ENCODE measurements around the gene AK6.
A peak's percentile ranks its signal among the peaks of the same experiment; 100 is the strongest.
"Not testable (repeated sequence)": the region's sequence is repeated elsewhere in the genome, so short reads cannot be mapped to it uniquely, and the experiment has no call there.

AK6 gene

DNA sequence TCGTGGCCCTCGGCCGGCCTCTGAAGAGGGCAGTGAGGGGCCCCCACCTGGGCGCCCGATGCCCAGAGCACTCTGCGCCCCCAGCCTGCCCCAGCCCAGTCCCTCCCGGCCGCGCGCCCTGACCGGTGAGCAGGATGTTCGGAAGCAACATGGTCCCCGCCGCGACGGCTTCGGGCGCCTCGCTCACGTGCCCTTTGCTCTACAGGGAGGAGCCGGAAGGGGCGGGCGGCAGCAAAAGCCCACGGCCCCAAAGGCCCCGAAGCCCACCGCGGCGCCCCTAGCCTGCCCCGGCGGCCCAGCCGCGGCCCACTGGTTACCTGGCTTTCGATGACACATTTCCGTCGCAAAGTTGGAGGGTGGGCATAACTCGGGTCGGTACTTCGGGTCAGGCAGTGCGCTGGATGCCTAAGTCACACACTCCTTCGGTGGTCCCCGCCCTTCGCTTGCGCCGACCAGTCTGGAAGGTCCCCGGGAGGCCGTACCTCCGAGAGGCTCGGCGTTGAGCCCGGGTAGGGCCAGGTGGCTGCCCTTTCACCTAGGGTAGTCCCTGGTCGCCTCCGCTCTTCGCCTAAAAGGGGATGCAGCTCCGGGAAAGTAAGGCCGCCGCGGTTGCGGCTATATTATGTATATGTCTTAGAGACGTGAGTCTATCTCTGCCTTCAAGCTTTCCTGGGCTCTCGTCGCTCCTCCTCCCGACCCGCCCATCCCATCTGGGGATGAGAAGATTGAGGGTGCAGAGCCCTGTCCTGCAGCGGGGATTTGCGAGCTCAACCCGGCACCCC is at the start of gene AK6, which contains the start of the genes RAD17 and TAF9:
Gene AK6 (minus strand): TSS at position 181 of the 782 bp plus-strand sequence. CDS start 30 bp downstream, at position 151.
Gene RAD17 (plus strand): TSS at position 479 of the 782 bp plus-strand sequence. CDS start 2,391 bp downstream, outside the sequence.
Gene TAF9 (minus strand): TSS at position 181 of the 782 bp plus-strand sequence. CDS start 3,783 bp downstream, outside the sequence.
- DNase-seq (ENCODE audit: low read depth): peak; percentile 87

DNA sequence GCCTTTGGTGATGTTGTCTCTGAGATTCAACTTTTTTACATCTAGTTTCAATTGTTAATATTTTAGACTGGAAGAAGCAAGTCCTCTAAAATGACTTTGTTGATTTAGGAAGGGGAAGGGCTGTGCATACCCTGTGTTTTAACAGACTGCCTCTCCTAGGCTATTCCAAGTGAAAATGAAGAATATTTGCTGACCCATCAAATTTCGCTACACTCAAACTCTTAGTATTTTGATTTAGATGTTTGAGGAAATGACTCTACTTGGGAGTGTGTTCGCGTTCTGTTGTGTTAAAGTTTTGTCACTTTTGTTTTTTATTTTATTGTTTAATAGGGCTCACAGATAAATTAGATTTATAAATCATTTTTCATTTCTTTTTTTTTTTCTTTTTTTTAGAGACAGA is 49.2 kb upstream of the AK6 start:
- DNase-seq (ENCODE audit: low read depth): no peak

DNA sequence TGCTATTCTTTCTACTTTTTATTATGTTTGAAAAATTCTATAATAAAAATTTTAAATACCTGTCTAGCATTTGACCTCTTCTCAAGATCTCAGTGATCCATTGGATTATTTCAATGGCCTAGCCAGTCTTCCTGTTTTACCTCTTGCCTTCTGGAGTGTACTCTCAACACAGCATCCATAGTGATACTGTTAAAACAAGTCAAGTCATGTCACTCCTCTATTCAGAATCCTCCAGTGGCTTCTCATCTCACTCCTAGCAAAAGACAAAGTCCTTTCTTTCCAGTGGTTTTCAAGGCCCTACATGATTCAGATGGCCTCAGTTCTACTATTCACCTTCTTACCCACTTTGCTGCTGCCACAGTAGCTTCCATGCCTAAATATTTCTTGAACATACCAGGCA is 47.4 kb upstream of the AK6 start:
- DNase-seq (ENCODE audit: low read depth): no peak

DNA sequence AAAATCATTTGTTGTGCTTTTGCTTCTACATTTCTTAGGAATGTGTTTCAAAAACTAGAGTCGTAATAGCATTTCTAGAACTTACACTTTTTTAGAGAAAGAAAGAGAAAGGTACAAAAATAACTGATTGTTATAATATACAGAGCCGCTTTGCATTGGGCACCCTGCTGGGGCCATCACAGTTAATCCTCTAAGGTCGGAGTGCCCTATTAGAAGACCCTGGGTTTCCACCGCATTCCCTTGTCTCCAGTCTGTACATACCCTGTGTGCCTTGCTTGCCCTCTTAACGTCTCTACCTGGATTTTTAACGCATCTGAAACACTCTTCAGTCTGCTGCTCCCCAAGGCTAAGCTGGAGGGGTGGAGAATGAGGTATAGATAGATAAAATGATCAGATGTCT is 46.9 kb upstream of the AK6 start:
- DNase-seq (ENCODE audit: low read depth): no peak

DNA sequence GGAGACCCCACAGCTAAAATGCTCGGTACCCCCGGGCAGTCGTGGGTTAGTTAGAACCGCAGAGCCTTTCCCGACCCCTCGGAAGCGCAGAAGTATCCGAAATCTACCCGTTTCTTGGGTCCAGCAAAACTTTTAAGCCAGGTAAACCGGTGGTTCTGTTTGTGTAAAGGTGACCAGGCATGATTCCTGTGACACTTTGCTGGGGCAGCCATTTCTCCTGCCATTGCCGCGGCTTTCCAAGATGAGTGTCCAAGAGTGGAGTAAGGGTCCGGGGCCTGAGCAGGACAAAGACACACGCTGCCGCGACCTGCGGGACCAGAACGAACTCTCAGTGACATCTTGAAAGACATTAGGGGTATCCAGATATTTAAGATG is 46.3 kb upstream of the AK6 start:
- DNase-seq (ENCODE audit: low read depth): no peak

DNA sequence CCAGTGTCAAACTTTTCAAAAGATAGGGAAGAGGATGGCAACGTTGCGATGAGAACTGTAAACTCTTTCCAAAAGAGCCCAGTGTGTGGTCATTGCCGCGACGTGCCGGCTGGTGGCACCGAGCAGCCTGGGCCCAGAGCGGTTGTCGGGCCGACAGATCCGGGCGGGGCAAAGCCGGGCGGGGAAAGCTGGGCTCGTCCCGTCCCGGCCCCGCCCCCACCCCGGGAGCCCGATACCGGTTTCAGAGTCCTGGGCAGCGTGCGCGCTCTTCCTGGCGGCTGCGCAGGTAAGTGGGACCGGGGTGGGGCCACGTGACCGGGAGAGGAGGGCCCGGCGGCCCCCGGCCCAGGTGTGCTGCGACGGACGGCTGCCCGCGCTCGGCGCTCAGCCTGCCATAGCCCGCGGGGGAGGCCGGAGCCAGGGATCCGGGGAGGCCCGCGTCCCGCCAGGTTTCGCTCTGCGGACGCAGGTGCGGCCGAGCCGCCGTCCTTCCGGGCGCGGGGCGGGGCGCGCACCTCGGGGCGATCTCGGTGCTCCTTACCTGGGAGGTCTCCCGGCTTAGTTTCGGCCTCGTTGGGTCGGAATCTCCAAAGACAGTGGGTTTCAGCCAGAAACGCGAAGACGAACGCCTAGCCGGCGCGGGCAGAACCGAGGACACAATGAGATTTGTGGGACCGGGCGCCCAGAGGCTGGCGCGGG is 45.7 kb upstream of the AK6 start, which contains the start of gene MARVELD2:
Gene MARVELD2 (plus strand): TSS at position 232 of the 699 bp plus-strand sequence. CDS start 4,270 bp downstream, outside the sequence.
- peak; percentile 32 for DNase-seq (ENCODE audit: low read depth)

DNA sequence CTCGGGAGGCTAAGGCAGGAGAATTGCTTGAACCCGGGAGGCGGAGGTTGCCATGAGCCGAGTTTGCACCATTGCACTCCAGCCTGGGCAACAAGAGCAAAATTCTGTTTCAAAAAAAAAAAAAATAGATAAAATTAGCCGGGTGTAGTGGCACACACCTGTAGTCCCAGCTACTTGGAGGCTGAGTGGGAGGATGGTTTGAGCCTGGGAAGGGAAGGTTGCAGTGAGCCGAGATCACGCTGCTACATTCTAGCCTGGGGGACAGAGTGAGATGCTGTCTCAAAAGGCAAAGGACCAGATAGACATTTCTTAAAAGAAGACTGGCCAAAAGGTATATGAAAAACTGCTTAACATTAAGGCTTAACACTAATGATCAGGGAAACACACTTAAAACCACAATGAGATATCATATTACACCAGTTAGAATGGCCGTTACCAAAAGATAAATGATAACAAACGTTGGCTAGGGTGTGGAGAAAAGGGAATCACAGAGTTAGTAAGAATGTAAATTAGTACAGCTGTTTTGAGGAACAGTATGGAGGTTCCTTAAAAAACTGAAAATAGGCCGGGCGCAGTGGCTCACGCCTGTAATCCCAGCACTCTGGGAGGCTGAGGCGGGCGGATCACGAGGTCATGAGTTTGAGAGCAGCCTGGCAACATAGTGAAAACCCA is 35.5 kb upstream of the AK6 start:
- DNase-seq (ENCODE audit: low read depth): no peak

DNA sequence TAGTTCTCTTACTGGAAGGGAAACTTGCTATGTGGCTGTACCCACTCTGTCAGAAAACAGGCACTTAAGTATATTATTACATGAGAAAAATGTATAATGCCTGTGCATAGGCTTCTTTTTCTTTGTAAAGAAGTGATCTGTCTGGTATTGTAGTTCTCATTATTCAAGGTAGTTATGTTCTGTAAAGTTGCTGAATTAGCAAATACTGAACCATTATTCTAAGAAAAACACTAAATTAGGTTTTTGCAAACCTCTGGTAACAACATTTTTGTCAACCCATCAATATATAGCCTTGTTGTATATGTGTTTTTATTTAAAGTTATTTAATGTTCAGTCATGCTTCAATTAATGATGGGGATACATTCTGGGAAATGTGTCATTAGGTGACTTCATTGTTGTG is 9.1 kb upstream of the AK6 start:
- no peak for DNase-seq (ENCODE audit: low read depth)

DNA sequence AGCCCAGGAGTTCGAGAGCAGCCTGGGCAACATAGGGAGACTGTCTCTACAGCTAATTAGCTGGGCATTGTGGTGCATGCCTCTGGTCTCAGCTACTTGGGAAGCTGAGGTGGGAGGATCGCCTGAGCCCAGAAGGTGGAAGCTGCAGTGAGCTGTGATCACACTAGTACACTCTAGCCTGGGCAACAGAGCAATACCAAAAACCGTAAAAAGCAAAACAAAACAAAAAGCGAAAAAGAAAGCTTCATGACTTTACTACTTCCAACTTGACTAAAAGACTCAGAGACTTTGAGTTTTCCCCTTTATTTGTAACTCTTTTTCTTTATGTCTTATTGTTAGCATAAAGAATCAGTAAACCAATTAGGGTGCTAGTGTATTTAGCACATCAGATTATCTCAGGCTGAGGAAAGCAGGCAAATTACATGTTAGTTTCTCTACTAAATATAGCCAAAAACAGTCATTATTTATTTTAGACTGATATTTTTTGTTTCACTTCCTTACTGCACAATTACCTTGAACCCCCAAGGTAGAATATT is 5.7 kb upstream of the AK6 start:
- DNase-seq (ENCODE audit: low read depth): no peak

DNA sequence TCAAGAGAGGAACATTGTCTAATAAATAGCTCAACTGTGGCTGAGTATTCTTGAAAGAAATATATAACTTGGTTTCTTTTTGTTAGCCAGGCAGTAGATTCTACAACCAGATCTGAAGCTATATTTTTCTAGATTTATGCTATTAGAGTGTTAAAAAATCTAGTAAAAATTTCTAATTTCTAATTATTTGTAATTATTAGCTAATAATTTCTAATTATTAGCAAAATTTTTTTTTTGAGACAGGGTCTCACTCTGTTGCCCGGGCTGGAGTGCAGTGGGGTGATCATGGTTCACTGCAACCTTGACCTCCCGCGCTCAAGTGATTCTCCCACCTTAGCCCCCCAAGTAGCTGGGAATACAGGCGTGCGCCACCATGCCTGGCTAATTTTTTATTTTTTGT is 3.1 kb upstream of the AK6 start:
- no peak for DNase-seq (ENCODE audit: low read depth)

DNA sequence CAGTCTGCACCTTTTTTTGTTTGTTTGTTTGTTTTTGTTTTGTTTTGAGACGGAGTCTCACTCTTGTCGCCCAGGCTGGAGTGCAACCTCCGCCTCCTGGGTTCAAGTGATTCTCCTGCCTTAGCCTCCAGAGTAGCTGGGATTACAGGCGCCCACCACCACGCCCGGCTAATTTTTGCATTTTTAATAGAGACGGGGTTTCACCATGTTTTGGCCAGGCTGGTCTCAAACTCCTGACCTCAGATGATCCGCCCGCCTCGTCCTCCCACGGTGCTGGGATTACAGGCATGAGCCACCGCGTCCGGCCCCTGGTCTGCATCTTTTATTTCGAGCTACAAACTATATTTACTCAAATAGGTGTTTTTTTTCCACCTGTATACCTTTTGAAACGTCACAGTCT is 1.0 kb upstream of the AK6 start:
- DNase-seq (ENCODE audit: low read depth): not testable (repeated sequence)

DNA sequence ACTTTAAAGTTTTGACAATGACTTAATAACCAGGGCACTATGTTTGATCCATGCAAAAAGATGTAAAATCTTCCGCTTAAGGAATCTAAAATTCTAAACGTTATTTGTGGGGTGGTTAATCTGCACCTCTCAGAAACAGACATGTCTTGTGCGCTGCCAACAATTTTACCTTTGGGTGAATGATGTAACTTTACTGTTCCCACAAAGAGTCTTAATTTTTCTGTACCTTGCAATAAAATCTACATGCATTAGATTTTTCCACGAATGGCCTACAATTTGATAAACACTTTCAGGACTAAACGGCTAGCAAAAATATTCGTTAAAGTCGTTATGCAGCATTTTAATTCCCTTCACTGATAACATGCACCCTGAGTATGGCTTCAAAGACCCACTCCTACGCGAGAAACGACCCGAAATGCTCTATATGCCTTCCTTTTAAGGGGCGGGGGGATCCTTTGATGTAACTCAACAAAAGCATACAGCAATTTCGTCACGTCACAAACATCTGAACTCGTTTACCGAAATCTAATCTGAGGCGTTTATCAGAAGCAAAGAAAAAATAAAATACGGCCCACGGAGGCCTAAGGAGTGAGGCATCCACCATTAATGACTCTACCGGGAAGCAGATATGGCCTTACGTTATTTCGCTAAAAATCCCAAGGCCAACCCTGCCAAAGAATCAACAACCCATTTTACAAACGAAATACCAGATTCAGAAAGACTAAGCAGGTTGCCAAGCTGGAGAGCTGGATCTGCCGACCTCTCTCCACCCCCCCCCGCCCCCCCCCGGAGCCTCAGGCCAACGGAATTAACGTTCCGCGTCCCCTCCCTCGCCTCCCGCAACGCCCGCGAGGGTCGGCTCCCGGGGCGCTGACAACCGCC is 621 bp downstream of the AK6 start:
- peak; percentile 13 for DNase-seq (ENCODE audit: low read depth)

DNA sequence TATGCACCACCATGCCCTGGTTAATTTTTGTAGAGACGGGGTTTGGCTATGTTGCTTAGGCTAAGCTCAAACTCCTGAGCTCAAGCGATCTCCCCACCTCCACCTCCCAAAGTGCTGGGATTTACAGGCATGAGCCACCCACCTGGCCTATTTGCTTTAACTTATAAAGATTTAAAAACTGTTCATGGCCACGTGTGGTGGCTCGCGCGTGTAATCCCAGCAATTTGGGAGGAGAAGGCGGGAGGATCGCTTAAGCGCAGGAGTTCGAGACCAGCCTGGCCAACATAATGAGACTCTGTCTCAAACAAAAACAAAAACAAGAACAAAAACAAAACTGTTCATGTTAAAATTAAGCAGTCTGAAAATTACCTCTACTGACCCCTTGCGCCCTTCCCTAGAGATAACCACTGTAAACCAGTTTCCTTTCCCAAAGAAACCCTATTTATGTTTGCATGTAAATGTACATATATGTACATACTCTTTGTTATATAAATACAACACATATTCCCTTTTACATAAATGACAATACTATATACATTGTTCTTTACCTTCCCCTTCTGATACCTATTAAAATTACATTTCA is 1.5 kb downstream of the AK6 start:
- no peak for DNase-seq (ENCODE audit: low read depth)

DNA sequence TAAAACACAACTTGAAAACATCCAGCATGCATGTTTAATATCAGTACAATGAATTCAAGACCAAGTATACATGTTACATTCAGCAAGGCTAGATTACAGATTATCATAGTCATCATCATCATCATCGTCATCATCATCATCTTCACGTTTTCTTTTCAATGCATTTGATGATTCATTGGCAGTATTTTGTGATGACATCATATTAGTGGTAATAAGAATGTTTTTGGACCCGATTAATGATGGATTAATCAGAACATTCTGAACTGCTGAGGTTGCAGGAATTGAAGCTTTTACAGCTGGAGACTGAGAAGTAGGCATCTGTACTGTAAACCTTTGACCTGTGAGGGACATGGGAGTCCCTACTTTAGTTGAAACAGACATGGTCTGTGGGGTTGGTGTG is 4.5 kb downstream of the AK6 start:
- DNase-seq (ENCODE audit: low read depth): no peak

DNA sequence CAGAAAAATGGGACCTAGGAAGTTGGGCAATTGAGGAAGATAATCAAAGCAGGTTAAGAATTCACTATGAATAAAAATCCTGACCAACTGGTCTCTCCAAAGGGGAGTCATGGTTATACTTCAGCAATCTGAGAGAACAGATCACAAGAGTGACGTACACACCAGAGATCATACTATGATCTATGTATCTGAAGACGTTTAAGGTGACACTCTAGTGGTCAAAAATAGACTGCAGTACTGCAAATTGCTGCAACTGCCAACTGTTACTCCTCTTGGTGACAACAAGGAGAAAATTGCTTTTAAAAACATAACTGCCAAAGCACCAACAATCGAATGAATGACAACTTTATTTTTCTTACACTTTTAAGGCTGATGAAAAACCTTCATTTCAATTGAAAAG is 4.9 kb downstream of the AK6 start:
- DNase-seq (ENCODE audit: low read depth): no peak

DNA sequence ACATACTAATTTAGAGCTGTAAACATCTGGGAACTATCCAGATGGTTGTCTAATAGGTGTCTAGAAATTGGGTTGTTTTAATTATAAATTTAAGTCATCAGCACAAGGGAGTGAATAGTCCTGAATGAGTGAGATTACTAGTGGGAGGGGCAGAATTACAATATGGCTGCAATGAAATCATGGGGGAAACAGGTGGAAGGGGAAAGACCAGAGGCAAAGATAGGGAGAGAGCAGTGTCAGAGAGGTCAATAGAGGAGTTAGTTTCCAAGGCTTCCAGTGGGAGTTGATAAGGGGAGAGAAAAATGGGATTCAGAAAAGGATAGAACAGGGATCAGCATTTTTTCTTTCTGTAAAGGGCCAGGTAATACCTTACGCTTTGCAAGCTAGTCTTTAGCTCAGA is 8.9 kb downstream of the AK6 start:
- DNase-seq (ENCODE audit: low read depth): no peak

DNA sequence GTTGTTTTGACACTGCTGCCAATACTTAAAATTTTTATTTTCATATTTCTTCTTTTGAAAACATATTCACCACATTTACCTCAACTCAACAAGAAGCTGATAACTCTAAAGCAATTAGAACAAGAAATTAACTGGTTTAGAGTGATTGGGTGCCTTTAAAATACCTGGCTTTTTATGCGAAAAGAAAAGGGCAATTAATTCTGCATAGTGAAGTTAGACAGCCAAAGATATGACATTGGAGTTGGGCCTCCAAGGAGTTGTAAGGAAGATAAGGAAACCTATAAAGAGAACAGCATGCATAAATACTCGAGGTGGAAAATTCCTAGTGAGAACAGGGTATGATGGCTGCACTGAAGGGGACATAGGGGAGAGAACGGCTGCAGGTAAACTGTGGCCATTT is 9.6 kb downstream of the AK6 start:
- DNase-seq (ENCODE audit: low read depth): no peak

DNA sequence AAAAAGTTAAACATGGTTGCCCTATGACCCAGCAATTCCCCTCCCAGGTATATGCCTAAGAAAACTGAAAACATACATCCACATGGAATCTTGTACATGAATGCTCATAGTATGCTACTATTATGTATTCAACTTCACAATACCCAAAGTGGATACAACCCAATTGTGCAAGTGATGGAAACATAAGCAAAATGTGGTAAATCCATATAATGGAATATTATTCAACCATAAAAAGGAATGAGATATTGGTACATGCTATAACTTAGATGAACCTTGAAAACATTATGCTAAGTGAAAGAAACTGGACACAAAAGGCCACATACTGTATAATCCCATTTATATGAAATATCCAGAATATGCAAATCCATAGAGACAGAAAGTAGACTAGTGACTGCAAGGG is 18.7 kb downstream of the AK6 start:
- no peak for DNase-seq (ENCODE audit: low read depth)

DNA sequence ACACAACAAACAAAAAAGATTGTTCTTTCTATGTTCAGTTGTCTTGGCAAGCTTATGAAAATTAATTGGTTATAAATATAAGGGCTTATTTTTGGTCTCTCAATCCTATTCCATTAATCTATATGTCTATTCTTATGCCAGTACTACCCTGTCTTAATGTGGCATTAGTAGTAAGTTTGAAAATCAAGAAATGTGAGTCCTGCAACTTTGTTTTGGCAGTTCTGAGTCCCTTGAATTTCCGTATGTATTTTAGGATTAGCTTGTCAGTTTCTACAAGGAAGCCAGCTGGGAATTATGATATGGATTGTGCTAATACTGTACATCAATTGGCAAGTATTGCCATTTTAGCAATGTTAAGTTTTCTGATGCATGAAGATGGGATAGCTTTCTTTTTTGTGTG is 26.2 kb downstream of the AK6 start:
- DNase-seq (ENCODE audit: low read depth): no peak

DNA sequence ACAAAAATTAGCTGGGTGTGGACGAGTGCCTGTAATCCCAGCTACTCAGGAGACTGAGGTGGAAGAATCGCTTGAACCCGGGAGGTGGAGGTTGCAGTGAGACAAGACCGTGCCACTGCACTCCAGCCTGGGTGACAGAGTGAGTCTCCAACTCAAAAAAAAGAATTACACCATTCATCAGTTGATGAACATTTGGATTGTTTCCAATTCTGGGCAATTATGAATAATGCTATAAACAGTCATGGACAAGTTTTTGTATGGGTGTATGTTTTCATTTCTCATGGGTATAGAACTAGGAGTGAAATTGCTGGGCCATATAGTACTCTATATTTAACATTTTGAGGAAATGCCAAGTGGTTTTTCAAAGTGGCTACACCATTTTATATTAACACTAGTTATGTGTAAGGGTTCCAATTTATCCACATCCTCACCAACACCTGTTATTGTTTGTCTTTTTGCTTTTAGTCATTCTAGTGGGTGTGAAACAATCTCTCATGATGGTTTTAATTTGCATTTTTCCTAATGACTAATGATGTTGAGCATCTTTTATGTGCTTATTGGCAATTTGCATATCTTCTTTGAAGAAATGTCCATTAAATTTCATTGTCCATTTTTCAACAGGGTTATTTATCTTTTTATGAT is 27.7 kb downstream of the AK6 start:
- DNase-seq (ENCODE audit: low read depth): no peak

All from fibroblast of the conjunctiva (primary cell).